Lung (tissue), 12 donors: ENCODE results near the gene SSRP1. TPM values are rescaled to one million over a fixed set of nuclear protein-coding genes. Genes with fewer than 3 reads are reported as not detected.
A peak's percentile ranks its signal among the peaks of the same experiment; 100 is the strongest.

ENCODE experiments used
- ATAC-seq: fragments of 200-7000 bp; cut with Tn5 transposase; one replicate; pipeline ENCODE4 v1.9.1; 2020; ENCODE audit warnings: moderate number of reproducible peaks; ENCODE audit not compliant: insufficient read depth, low FRiP score
- DNase-seq, 3 donors: peaks; one replicate each; pipeline ENCODE4 v3.0.0-alpha.2; 2013 to 2017
- H3K27ac ChIP-seq, 2 donors: one replicate each; pipeline ENCODE4 v1.5.1; 2013; ENCODE audit warnings: mild to moderate bottlenecking in 2 of 2, moderate library complexity in 2 of 2, control low read depth in 1 of 2, inconsistent platforms in 1 of 2, low read depth in 1 of 2, low read length in 1 of 2
- H3K27me3 ChIP-seq, 3 donors: one replicate each; pipeline ENCODE4 v1.5.1; 2013; ENCODE audit warnings: low read length in 2 of 3; ENCODE audit not compliant: control insufficient read depth in 3 of 3, insufficient read depth in 3 of 3
- H3K36me3 ChIP-seq, 4 donors: one replicate each; pipeline ENCODE4 v1.5.1; 2013; ENCODE audit warnings: low read length in 4 of 4, mild to moderate bottlenecking in 1 of 4, moderate library complexity in 1 of 4; ENCODE audit not compliant: control insufficient read depth in 4 of 4, insufficient read depth in 4 of 4
- H3K4me1 ChIP-seq, 5 donors: one replicate each; pipeline ENCODE4 v1.5.1; 2013; ENCODE audit warnings: low read length in 5 of 5, mild to moderate bottlenecking in 2 of 5, moderate library complexity in 1 of 5; ENCODE audit not compliant: control insufficient read depth in 5 of 5, insufficient read depth in 5 of 5
- H3K4me3 ChIP-seq: one replicate; pipeline ENCODE4 v1.5.1; 2013; ENCODE audit warnings: mild to moderate bottlenecking, control low read depth, moderate library complexity
- H3K9ac ChIP-seq, 2 donors: one replicate each; pipeline ENCODE4 v1.5.1; 2013; ENCODE audit warnings: low read length in 2 of 2, control low read depth in 1 of 2; ENCODE audit not compliant: insufficient read depth in 1 of 2
- H3K9me3 ChIP-seq, 4 donors: one replicate each; pipeline ENCODE4 v1.5.1; 2013; ENCODE audit warnings: low read length in 3 of 4, mild to moderate bottlenecking in 1 of 4, moderate library complexity in 1 of 4; ENCODE audit not compliant: control insufficient read depth in 4 of 4, insufficient read depth in 3 of 4
- CTCF ChIP-seq: IDR thresholded peaks from 2 replicates; pipeline ENCODE4 v1.5.1; 2012; ENCODE audit warnings: mild to moderate bottlenecking; ENCODE audit errors: control extremely low read depth, extremely low read depth
- WGBS, 2 donors: extraction: QIAGEN DNeasy Blood & Tissue Kit; methylation state at CpG; one replicate each; pipeline ENCODE4 v1.1.7; 2013; 5-methylcytosine and 5-hydroxymethylcytosine counted together
- polyA plus RNA-seq, 2 donors: library from polyadenylated mRNA; stranded (reverse); fragments of 200-250 nt; gene quantifications; one replicate each; pipeline ENCODE4 v1.2.1, GENCODE V29; 2013
- total RNA-seq, 2 donors: library from RNA; depleted of rRNA in 1 of 2; stranded (reverse); fragments of >200 nt in 1 of 2; gene quantifications; one replicate each; pipeline ENCODE4 v1.2.1, GENCODE V29; 2014 to 2021
- donor health status: control.
- donor health status: control.
- donor health status: Bipolar disorder and iron deficiency.
- donor health status: healthy.
- donor health status: DM: yes; HTN: yes; CAD: no.

SSRP1 gene
- total and polyA plus RNA-seq, 4 donors, result 37.1 to 76.9 (median 64.6) TPM

- H3K4me3 ChIP-seq, result no peak overlapping the region
- H3K27me3 ChIP-seq, result no peaks in the 10 kb centered on the region
- DNase-seq, result no peak
- WGBS, 2 donors, result 61 to 67% methylated on average over 5 of the region's 5 CpGs
- H3K9me3 ChIP-seq, result no peaks in the 10 kb centered on the region
- no peaks in the 10 kb centered on the region for H3K36me3 ChIP-seq
- TF ChIP-seq CTCF, result no peak
- H3K9ac ChIP-seq, result no peak overlapping the region
- no peaks in the 10 kb centered on the region for H3K4me1 ChIP-seq
- H3K27ac ChIP-seq, result no peak overlapping the region
- ATAC-seq, result no peak
Observed at GRCh38 chr11:57353036-57353435, 17.3 kb upstream of the SSRP1 start.

- peak; percentile 80 for ATAC-seq
- no peaks in the 10 kb centered on the region for H3K36me3 ChIP-seq
- 27 to 28% methylated on average over 30 to 31 of the region's 31 CpGs for WGBS, 2 donors
- DNase-seq, result peak; percentile 55 to 69 (median 67)
- no peak overlapping the region for H3K9ac ChIP-seq
- H3K9me3 ChIP-seq, result no peaks in the 10 kb centered on the region
- no peaks in the 10 kb centered on the region for H3K4me1 ChIP-seq
- H3K4me3 ChIP-seq, result no peak overlapping the region
- H3K27me3 ChIP-seq, result no peaks in the 10 kb centered on the region
- H3K27ac ChIP-seq, result no peak overlapping the region
- peak; percentile 58 for TF ChIP-seq CTCF
Observed at GRCh38 chr11:57349491-57350274, 14.0 kb upstream of the SSRP1 start.

DNA sequence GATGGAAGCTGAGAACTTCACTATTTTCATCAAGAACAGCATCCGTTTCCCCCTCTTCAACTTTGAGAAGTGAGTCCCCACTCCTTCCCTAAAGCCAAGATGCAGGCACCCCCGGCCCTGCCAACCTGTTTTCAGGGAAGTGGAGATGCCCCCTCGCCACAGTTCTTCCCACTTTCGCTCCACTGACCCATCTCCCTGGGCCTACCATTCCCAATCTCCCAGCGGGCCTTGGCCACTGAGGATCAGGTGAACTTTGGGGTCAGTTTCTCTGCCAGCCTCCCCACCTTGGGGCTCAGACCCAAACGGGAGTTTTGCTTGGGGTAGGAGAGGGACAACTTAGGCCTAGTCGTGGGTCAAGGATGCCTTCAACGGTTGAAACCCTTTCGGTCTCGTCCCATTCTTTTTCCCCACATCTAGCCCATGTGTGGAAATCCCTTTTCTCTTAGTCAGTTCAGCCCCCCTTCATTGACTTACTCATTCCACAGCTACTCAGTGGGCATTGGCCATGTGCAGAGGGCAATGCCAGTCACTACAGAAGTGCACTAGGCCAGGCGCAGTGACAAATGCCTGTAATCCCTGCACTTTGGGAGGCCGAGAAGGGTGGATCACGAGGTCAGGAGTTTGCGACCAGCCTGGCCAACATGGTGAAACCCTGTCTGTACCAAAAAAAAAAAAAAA is 13.1 kb upstream of the SSRP1 start:
- H3K9me3 ChIP-seq, result no peaks in the 10 kb centered on the region
- H3K4me1 ChIP-seq, result no peaks in the 10 kb centered on the region
- DNase-seq (no peak), ATAC-seq (no peak)
- H3K27ac ChIP-seq, result no peak overlapping the region
- H3K36me3 ChIP-seq, result no peaks in the 10 kb centered on the region
- H3K9ac ChIP-seq, result no peak overlapping the region
- H3K4me3 ChIP-seq, result no peak overlapping the region
- no peaks in the 10 kb centered on the region for H3K27me3 ChIP-seq
- 90 to 92% methylated on average over 14 of the region's 14 CpGs for WGBS, 2 donors
- TF ChIP-seq CTCF, result no peak
